Measurements from ENCODE around the gene TSACC. TPM values are rescaled to one million over a fixed set of nuclear protein-coding genes. Genes with fewer than 3 reads are reported as not detected.

Gene TSACC
- total RNA-seq, 2 experiments from 2014 or later: not detected

- Histone ChIP-seq H3K27ac (ENCODE audit: low read depth in 1 of 2, low read length in 2 of 2) (no peak overlapping the region), H3K27me3 (ENCODE audit: control insufficient read depth in 1 of 2, insufficient read depth in 2 of 2, low read length in 2 of 2) (peaks cover 20 to 23% of the 10 kb centered on the region in 2 experiments), H3K36me3 (ENCODE audit: insufficient read depth, low read length) (no peaks in the 10 kb centered on the region), H3K4me3 (ENCODE audit: low read length) (no peak overlapping the region), H3K4me1 (ENCODE audit: insufficient read depth, low read length) (peaks cover 13% of the 10 kb centered on the region), H3K9me3 (ENCODE audit: control insufficient read depth in 1 of 2, insufficient read depth in 1 of 2, low read length in 2 of 2) (peaks cover 0 to 4% of the 10 kb centered on the region in 2 experiments)
- no peak for TF ChIP-seq CTCF (IDR thresholded peaks at IDR 0.05)
- Mint-ChIP-seq H3K27ac (no peak overlapping the region), H3K4me1 (ENCODE audit: low read depth) (peaks cover 12% of the 10 kb centered on the region), H3K36me3 (ENCODE audit: low read depth) (no peaks in the 10 kb centered on the region), H3K9me3 (no peaks in the 10 kb centered on the region), H3K4me3 (no peak overlapping the region), H3K27me3 (peaks cover 50% of the 10 kb centered on the region)
- ATAC-seq (ENCODE audit: poor library complexity) (no peak), DNase-seq (no peak)
- ChIA-PET POLR2A (no interaction called here), CTCF (interaction anchor here (1.3 kb wide), 1 partner anchor 58 kb away, joined by 7 read pairs; no protein-coding TSS in a partner anchor)
- intact Hi-C loops (cut with DNase I, micrococcal nuclease): no loop called here
Observed at GRCh38 chr1:156387870-156388173, 49.5 kb downstream of the TSACC start.

DNA sequence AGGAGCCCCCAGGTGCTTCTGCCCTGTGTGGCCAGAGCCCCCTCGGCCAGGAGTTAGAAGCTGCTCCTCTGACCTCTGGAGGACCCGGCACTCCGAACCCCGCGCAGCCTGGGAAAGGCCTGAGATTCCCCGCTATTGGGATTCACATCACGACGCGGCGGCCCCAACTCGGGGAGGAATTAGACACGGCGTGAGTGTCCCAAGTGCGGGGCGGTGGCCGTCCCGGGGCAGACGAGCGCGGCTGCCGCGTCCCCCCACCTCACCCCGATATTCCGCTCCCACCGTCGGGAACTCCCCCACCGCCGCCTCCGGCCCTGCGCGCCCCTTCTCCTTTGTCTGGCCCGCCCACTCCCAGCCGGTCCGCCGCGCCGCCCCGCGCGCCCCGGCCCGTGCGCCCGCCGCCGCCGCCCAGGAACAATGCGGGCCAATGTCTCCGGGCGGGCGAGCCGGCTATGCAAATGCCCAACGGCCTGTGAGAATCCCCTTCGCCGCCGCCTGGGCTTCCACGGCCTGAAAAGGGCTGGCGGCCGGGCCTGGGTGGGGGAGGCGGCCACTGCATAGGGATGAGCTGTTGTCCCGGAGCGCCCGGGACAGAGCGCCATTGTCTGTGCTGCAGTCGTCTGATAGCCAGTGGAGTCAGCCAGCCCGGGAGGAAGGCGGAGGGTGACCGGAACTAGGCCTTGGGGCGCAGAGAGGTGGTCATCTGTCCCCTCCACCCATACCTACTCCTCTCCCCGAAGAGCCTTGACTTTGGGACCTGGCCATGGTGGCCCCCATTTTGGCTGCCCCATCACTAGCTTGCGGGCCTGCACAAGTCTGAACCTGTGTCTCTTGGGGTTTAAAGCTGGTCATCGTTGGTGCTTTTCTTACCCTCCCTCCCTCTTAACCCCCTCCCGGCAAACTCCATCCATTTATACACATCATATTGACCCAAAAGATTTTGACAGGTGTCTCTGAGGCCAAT lies 50.1 kb downstream of the TSACC start:
- CTCF ChIA-PET: interaction anchor here (1.9 kb wide), 1 partner anchor 58 kb away, joined by 4 read pairs; no protein-coding TSS in a partner anchor
- POLR2A ChIA-PET: interaction anchor here (0.6 kb wide), 1 partner anchor 25 kb away, joined by 3 read pairs; no protein-coding TSS in a partner anchor
- no peak overlapping the region for H3K4me3 Mint-ChIP-seq
- peaks cover 12% of the 10 kb centered on the region for H3K4me1 Mint-ChIP-seq (ENCODE audit: low read depth)
- Histone ChIP-seq H3K27ac (ENCODE audit: low read depth in 1 of 2, low read length in 2 of 2) (no peak overlapping the region), H3K9me3 (ENCODE audit: control insufficient read depth in 1 of 2, insufficient read depth in 1 of 2, low read length in 2 of 2) (peaks cover 0 to 4% of the 10 kb centered on the region in 2 experiments), H3K36me3 (ENCODE audit: insufficient read depth, low read length) (no peaks in the 10 kb centered on the region), H3K4me1 (ENCODE audit: insufficient read depth, low read length) (peaks cover 13% of the 10 kb centered on the region), H3K4me3 (ENCODE audit: low read length) (no peak overlapping the region), H3K27me3 (ENCODE audit: control insufficient read depth in 1 of 2, insufficient read depth in 2 of 2, low read length in 2 of 2) (peaks cover 20 to 23% of the 10 kb centered on the region in 2 experiments)
- ATAC-seq (ENCODE audit: poor library complexity) (no peak), DNase-seq (no peak)
- H3K9me3 Mint-ChIP-seq: no peaks in the 10 kb centered on the region
- no peak for TF ChIP-seq CTCF (IDR thresholded peaks at IDR 0.05)
- H3K27ac Mint-ChIP-seq: no peak overlapping the region
- peaks cover 54% of the 10 kb centered on the region for H3K27me3 Mint-ChIP-seq
- intact Hi-C loops (cut with DNase I, micrococcal nuclease): no loop called here
- H3K36me3 Mint-ChIP-seq (ENCODE audit: low read depth): no peaks in the 10 kb centered on the region

DNA sequence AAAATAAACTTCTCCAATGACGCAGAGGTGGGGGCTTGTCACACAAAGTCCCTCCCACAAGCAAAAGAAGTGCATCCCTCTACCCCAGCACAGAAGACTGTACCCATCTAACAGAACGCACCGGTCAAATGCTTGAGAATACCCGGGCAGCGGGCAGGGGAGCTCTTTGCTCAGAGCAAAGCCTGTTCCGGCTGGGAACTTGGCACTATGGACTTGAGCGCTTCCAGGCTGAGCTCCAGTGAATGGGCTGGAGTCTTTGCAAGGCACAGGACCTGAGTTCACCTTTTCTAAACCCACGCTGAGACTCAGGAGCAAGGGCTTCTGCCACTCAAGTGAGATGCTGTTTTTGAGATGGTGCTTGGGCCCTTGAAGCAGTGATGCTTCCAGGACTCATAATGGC lies 51.0 kb downstream of the TSACC start:
- peaks cover 12% of the 10 kb centered on the region for H3K4me1 Mint-ChIP-seq (ENCODE audit: low read depth)
- CTCF ChIA-PET: interaction anchor here (1.9 kb wide), 1 partner anchor 57 kb away, joined by 4 read pairs; no protein-coding TSS in a partner anchor
- no peak for DNase-seq
- H3K36me3 Mint-ChIP-seq (ENCODE audit: low read depth): no peaks in the 10 kb centered on the region
- Histone ChIP-seq H3K9me3 (ENCODE audit: control insufficient read depth in 1 of 2, insufficient read depth in 1 of 2, low read length in 2 of 2) (peaks cover 0 to 4% of the 10 kb centered on the region in 2 experiments), H3K27me3 (ENCODE audit: control insufficient read depth in 1 of 2, insufficient read depth in 2 of 2, low read length in 2 of 2) (peaks cover 20 to 23% of the 10 kb centered on the region in 2 experiments), H3K4me3 (ENCODE audit: low read length) (no peak overlapping the region), H3K4me1 (ENCODE audit: insufficient read depth, low read length) (peaks cover 13% of the 10 kb centered on the region), H3K36me3 (ENCODE audit: insufficient read depth, low read length) (no peaks in the 10 kb centered on the region), H3K27ac (ENCODE audit: low read depth in 1 of 2, low read length in 2 of 2) (no peak overlapping the region)
- intact Hi-C loops (cut with DNase I, micrococcal nuclease): no loop called here
- peaks cover 55% of the 10 kb centered on the region for H3K27me3 Mint-ChIP-seq
- H3K27ac Mint-ChIP-seq: no peak overlapping the region
- no peak for TF ChIP-seq CTCF (IDR thresholded peaks at IDR 0.05)
- POLR2A ChIA-PET: no interaction called here
- no peak for ATAC-seq (ENCODE audit: poor library complexity)
- H3K9me3 Mint-ChIP-seq: no peaks in the 10 kb centered on the region
- H3K4me3 Mint-ChIP-seq: no peak overlapping the region
